Neural cell (in vitro differentiated cells): ENCODE measurements around the gene CERS1.

Experiments used
- EP300 ChIP-seq: fragments of 450-650 bp; conservative IDR thresholded peaks from 2 replicates; pipeline ENCODE4 v1.6.1; 2014; ENCODE audit warnings: antibody characterized with exemption, mild to moderate bottlenecking, moderate library complexity; ENCODE audit not compliant: poor library complexity, severe bottlenecking
- EZH2 ChIP-seq: fragments of 200-600, 300-800 bp; shearing (Covaris generic), sonication (generic); IDR thresholded peaks from 2 replicates; pipeline ENCODE4 v1.6.1; 2014; ENCODE audit warnings: antibody characterized with exemption, low read length, borderline replicate concordance, mild to moderate bottlenecking; ENCODE audit not compliant: insufficient read depth, poor library complexity, severe bottlenecking
- POLR2AphosphoS5 ChIP-seq: IDR thresholded peaks from 2 replicates; pipeline ENCODE4 v1.6.1; 2012
- RAD21 ChIP-seq: fragments of 450-650 bp; conservative IDR thresholded peaks from 2 replicates; pipeline ENCODE4 v1.6.1; 2014; ENCODE audit warnings: antibody characterized with exemption, mild to moderate bottlenecking, moderate library complexity
- SMC3 ChIP-seq: fragments of 450-650 bp; conservative IDR thresholded peaks from 2 replicates; pipeline ENCODE4 v1.6.1; 2014; ENCODE audit warnings: antibody characterized with exemption, mild to moderate bottlenecking, moderate library complexity; ENCODE audit not compliant: poor library complexity
- TF ChIP-seq, protein P1 (sequence below): fragments of 450-650 bp; IDR thresholded peaks from 2 replicates; pipeline ENCODE4 v1.5.1; 2014; ENCODE audit warnings: antibody characterized with exemption, mild to moderate bottlenecking, moderate library complexity; ENCODE audit not compliant: poor library complexity, severe bottlenecking

DNA sequence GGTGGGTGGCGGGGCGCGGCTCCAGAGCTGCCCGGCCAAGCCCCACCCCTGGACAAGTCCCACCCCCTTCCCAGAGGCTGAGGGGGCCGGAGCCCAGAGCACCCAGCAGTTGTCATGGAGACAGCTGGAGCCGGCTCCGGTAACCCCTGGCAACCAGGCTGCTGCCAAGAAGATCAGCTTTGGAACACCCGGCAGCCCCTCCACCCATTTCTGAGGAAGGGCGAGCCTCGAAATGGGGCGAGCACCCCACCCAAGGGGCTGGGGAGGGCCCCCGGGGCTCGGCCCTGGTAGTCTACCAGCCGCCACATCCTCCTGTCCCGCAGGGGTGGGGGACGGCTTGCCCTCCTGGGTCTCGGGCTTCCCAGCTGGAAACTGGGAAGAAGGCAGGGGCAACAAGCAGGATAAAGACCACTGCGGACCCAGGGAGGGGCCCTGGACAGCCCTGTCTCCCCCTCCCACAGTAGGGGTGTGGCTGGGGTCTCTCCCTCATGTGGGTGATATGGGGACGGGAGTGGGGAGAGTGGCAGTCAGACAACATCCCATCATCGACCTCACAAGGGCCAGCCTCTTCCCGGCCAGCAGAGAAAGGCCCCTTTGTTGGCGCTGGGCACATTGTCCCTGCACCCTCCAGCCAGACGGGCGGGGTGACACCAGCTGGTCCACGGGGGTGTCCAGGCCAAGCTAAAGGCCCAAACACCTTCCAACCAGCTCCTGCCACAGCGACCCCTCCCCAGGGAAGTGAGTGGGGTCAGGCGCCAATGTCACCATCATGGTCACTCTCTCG lies 1.5 kb downstream of the CERS1 start:
- TF ChIP-seq SMC3 (no peak), POLR2AphosphoS5 (no peak), EZH2 (no peak), RAD21 (no peak), EP300 (no peak)
- TF ChIP-seq, protein P1, sequence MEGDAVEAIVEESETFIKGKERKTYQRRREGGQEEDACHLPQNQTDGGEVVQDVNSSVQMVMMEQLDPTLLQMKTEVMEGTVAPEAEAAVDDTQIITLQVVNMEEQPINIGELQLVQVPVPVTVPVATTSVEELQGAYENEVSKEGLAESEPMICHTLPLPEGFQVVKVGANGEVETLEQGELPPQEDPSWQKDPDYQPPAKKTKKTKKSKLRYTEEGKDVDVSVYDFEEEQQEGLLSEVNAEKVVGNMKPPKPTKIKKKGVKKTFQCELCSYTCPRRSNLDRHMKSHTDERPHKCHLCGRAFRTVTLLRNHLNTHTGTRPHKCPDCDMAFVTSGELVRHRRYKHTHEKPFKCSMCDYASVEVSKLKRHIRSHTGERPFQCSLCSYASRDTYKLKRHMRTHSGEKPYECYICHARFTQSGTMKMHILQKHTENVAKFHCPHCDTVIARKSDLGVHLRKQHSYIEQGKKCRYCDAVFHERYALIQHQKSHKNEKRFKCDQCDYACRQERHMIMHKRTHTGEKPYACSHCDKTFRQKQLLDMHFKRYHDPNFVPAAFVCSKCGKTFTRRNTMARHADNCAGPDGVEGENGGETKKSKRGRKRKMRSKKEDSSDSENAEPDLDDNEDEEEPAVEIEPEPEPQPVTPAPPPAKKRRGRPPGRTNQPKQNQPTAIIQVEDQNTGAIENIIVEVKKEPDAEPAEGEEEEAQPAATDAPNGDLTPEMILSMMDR = no peak
